ENCODE results near the gene SLC24A3. TPM values are rescaled to one million over a fixed set of nuclear protein-coding genes. Genes with fewer than 3 reads are reported as not detected.

Gene SLC24A3
- total and polyA plus RNA-seq, 4 experiments from 2014 or later, result not detected

- intact Hi-C loops (cut with micrococcal nuclease), result no loop called here
- no peak overlapping the region for H3K4me3 ChIP-seq (ENCODE audit: low read length in 2 of 2)
- H3K4me1 ChIP-seq (ENCODE audit: insufficient read depth, low read length), result no peaks in the 10 kb centered on the region
- no peak for DNase-seq
- no peaks in the 10 kb centered on the region for H3K4me1 Mint-ChIP-seq
- ChIA-PET CTCF (ENCODE audit: partially characterized antibody) (no interaction called here), POLR2A (ENCODE audit: partially characterized antibody) (no interaction called here)
- no peak overlapping the region for H3K27ac ChIP-seq (ENCODE audit: low read depth, low read length)
- H3K36me3 ChIP-seq (ENCODE audit: insufficient read depth, low read length), result no peaks in the 10 kb centered on the region
- H3K9me3 Mint-ChIP-seq, result peaks cover 0 to 4% (median 0%) of the 10 kb centered on the region in 8 donors
- H3K4me3 Mint-ChIP-seq, result no peak overlapping the region
- peak overlapping the region in 1 of 7 donors; percentile 10 for H3K27ac Mint-ChIP-seq
- H3K27me3 ChIP-seq (ENCODE audit: insufficient read depth, low read length), result no peaks in the 10 kb centered on the region
- no peaks in the 10 kb centered on the region for H3K36me3 Mint-ChIP-seq
- H3K9me3 ChIP-seq (ENCODE audit: control insufficient read depth in 1 of 2, low read length in 2 of 2), result no peaks in the 10 kb centered on the region
- H3K27me3 Mint-ChIP-seq, result peaks cover 2% of the 10 kb centered on the region in 2 donors
Measured at GRCh38 chr20:19520261-19520660, 307.8 kb downstream of the SLC24A3 start.

GRCh38 chr20:19522071-19522801 is 309.8 kb downstream of the SLC24A3 start:
- intact Hi-C loops (cut with micrococcal nuclease), result no loop called here
- ChIA-PET POLR2A (ENCODE audit: partially characterized antibody) (no interaction called here), CTCF (ENCODE audit: partially characterized antibody) (no interaction called here)
- Histone ChIP-seq H3K9me3 (ENCODE audit: control insufficient read depth in 1 of 2, low read length in 2 of 2) (no peaks in the 10 kb centered on the region), H3K4me1 (ENCODE audit: insufficient read depth, low read length) (no peaks in the 10 kb centered on the region), H3K36me3 (ENCODE audit: insufficient read depth, low read length) (no peaks in the 10 kb centered on the region), H3K27me3 (ENCODE audit: insufficient read depth, low read length) (no peaks in the 10 kb centered on the region), H3K4me3 (ENCODE audit: low read length in 2 of 2) (no peak overlapping the region), H3K27ac (ENCODE audit: low read depth, low read length) (no peak overlapping the region)
- Mint-ChIP-seq H3K36me3 (no peaks in the 10 kb centered on the region), H3K4me3 (no peak overlapping the region), H3K27ac (no peak overlapping the region), H3K27me3 (peaks cover 0 to 2% of the 10 kb centered on the region in 2 donors), H3K9me3 (peaks cover 0 to 6% (median 0%) of the 10 kb centered on the region in 8 donors), H3K4me1 (no peaks in the 10 kb centered on the region)
- DNase-seq, result no peak

DNA sequence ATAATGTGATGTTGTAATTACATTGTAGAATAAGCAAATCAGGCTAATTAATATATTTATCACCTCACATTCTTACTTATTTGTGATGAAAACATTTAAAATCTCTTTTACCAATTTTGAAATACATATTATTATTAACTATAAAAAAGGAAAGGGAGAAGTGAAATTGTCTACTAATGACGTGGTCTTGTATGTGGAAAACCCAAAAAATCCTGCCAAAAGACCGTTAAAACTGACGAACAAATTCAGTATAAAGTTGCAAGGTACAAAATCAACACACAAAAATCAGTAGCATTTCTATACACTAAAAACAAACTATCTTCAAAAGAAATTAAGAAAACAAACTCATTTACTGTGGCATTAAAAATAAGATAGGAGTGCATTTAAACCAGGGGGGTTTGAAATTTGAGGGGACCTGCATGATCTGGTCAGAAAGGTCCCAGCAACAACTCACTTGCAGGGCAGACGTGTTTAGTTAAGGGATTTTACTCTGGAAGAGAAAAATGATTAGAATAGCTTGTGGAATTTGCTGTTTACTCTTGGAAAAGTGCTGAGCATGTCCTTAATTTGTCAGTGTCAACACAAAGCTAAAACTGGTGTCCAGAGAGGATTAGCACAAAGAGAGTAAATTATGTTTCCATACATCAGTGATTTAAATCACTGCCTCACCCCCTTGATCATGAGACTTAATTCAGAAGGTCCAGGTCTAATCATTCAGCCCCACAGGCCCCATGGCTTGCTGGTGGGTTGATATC is 310.6 kb downstream of the SLC24A3 start:
- H3K4me3 ChIP-seq (ENCODE audit: low read length in 2 of 2), result no peak overlapping the region
- Mint-ChIP-seq H3K27me3 (peaks cover 0 to 2% of the 10 kb centered on the region in 2 donors), H3K4me3 (no peak overlapping the region), H3K27ac (no peak overlapping the region), H3K9me3 (peaks cover 0 to 6% (median 0%) of the 10 kb centered on the region in 8 donors), H3K4me1 (no peaks in the 10 kb centered on the region), H3K36me3 (no peaks in the 10 kb centered on the region)
- H3K4me1 ChIP-seq (ENCODE audit: insufficient read depth, low read length), result no peaks in the 10 kb centered on the region
- POLR2A ChIA-PET (ENCODE audit: partially characterized antibody), result no interaction called here
- DNase-seq, result no peak
- H3K9me3 ChIP-seq (ENCODE audit: control insufficient read depth in 1 of 2, low read length in 2 of 2), result no peaks in the 10 kb centered on the region
- no peaks in the 10 kb centered on the region for H3K36me3 ChIP-seq (ENCODE audit: insufficient read depth, low read length)
- no peak overlapping the region for H3K27ac ChIP-seq (ENCODE audit: low read depth, low read length)
- H3K27me3 ChIP-seq (ENCODE audit: insufficient read depth, low read length), result no peaks in the 10 kb centered on the region
- intact Hi-C loops (cut with micrococcal nuclease), result no loop called here
- CTCF ChIA-PET (ENCODE audit: partially characterized antibody), result no interaction called here

DNA sequence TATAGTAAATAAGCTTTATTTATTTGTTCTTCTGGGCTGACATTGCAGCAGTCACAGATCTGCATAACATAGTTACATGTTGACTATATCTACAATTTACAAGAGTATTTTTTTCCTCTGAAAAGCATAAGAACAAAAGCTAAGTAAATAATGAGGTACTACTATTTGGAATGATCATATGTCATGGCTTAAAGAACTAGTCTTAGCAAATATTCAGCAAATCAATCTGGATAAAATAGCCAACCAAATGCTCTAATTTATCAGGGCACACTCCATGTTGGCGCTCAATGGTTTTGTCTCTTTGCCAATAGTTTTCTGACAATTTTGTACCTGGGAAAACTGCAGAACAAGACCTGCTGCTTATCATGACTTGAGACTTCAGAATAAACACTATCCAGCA is 312.2 kb downstream of the SLC24A3 start:
- intact Hi-C loops (cut with micrococcal nuclease), result no loop called here
- DNase-seq, result no peak

GRCh38 chr20:19527509-19527908 is 315.1 kb downstream of the SLC24A3 start:
- Histone ChIP-seq H3K4me3 (ENCODE audit: low read length in 2 of 2) (no peak overlapping the region), H3K27me3 (ENCODE audit: insufficient read depth, low read length) (no peaks in the 10 kb centered on the region), H3K4me1 (ENCODE audit: insufficient read depth, low read length) (no peaks in the 10 kb centered on the region), H3K9me3 (ENCODE audit: control insufficient read depth in 1 of 2, low read length in 2 of 2) (no peaks in the 10 kb centered on the region), H3K36me3 (ENCODE audit: insufficient read depth, low read length) (no peaks in the 10 kb centered on the region), H3K27ac (ENCODE audit: low read depth, low read length) (no peak overlapping the region)
- intact Hi-C loops (cut with micrococcal nuclease), result no loop called here
- no peak for DNase-seq
- Mint-ChIP-seq H3K9me3 (peaks cover 0 to 6% (median 0%) of the 10 kb centered on the region in 8 donors), H3K36me3 (no peaks in the 10 kb centered on the region), H3K27me3 (no peaks in the 10 kb centered on the region), H3K4me3 (no peak overlapping the region), H3K4me1 (no peaks in the 10 kb centered on the region), H3K27ac (no peak overlapping the region)
- CTCF ChIA-PET (ENCODE audit: partially characterized antibody), result no interaction called here
- POLR2A ChIA-PET (ENCODE audit: partially characterized antibody), result no interaction called here

More for the DNA sequence above, 312.2 kb downstream of the SLC24A3 start:
- Histone ChIP-seq H3K9me3 (ENCODE audit: control insufficient read depth in 1 of 2, low read length in 2 of 2) (no peaks in the 10 kb centered on the region), H3K36me3 (ENCODE audit: insufficient read depth, low read length) (no peaks in the 10 kb centered on the region), H3K27ac (ENCODE audit: low read depth, low read length) (no peak overlapping the region), H3K4me3 (ENCODE audit: low read length in 2 of 2) (no peak overlapping the region), H3K27me3 (ENCODE audit: insufficient read depth, low read length) (no peaks in the 10 kb centered on the region), H3K4me1 (ENCODE audit: insufficient read depth, low read length) (no peaks in the 10 kb centered on the region)
- Mint-ChIP-seq H3K4me3 (no peak overlapping the region), H3K36me3 (no peaks in the 10 kb centered on the region), H3K9me3 (peaks cover 0 to 6% (median 0%) of the 10 kb centered on the region in 8 donors), H3K27ac (no peak overlapping the region), H3K4me1 (no peaks in the 10 kb centered on the region), H3K27me3 (no peaks in the 10 kb centered on the region)
- ChIA-PET POLR2A (ENCODE audit: partially characterized antibody) (no interaction called here), CTCF (ENCODE audit: partially characterized antibody) (no interaction called here)

DNA sequence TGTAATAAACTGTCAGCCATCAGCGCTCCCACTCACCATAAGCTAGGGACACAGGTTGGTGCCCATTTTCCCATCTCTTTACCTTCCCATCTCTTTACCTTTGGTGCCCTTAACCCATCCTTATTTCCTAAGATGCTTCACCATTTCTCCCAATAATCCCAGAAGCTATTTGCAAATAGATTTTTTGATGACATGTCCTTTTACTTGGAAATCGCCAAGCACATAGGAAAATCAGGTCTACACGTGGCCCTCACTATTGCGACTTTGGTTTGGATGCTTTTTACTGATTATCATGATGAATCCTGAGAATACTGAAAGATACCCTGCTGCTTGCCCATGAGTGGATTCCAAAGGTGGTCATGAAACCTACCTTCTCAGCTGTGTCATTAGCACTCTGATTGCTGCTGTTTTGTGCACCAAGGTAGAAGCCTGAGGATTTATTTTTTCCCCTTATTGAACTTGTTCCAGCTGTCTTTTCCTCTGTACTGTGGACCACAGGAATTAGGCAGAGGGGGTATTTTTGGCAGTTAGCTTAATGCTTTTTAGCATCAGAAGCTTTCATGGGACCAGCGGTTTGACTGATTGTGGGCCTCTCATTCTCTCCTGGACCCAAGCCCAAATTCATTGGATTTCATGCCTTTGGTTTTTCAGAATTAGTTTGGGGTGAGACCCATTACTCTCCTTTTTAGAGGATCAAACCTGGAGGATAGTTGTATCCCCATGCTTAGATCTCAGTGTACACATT is 316.0 kb downstream of the SLC24A3 start:
- intact Hi-C loops (cut with micrococcal nuclease), result no loop called here
- no peaks in the 10 kb centered on the region for H3K9me3 ChIP-seq (ENCODE audit: control insufficient read depth in 1 of 2, low read length in 2 of 2)
- H3K4me3 Mint-ChIP-seq, result no peak overlapping the region
- no peaks in the 10 kb centered on the region for H3K27me3 ChIP-seq (ENCODE audit: insufficient read depth, low read length)
- no peaks in the 10 kb centered on the region for H3K36me3 ChIP-seq (ENCODE audit: insufficient read depth, low read length)
- CTCF ChIA-PET (ENCODE audit: partially characterized antibody), result no interaction called here
- DNase-seq, result no peak
- no peak overlapping the region for H3K4me3 ChIP-seq (ENCODE audit: low read length in 2 of 2)
- no peaks in the 10 kb centered on the region for H3K36me3 Mint-ChIP-seq
- peaks cover 0 to 4% (median 0%) of the 10 kb centered on the region in 8 donors for H3K9me3 Mint-ChIP-seq
- H3K27ac ChIP-seq (ENCODE audit: low read depth, low read length), result no peak overlapping the region
- no peaks in the 10 kb centered on the region for H3K4me1 ChIP-seq (ENCODE audit: insufficient read depth, low read length)
- no peak overlapping the region for H3K27ac Mint-ChIP-seq
- no peaks in the 10 kb centered on the region for H3K27me3 Mint-ChIP-seq
- POLR2A ChIA-PET (ENCODE audit: partially characterized antibody), result no interaction called here
- H3K4me1 Mint-ChIP-seq, result no peaks in the 10 kb centered on the region

DNA sequence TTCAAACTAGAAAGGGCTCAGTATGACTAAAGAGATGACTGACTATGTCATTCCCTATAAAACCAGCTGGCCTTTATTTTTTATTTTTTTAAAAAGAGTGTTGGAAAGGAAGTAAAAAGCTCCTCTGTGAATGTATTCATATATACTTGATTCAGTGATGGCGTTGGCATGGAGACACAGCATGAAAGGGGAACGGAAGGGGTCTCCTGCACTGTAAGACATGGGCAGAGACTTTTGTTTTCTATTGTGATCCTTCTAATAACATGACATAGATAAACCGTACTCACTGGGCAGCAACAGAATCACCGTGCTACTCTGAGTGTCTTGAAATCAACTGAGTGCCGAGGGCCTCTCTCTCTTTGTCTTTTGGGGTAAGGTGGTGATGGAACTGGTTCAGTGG is 317.6 kb downstream of the SLC24A3 start:
- H3K4me1 Mint-ChIP-seq, result no peaks in the 10 kb centered on the region
- H3K9me3 ChIP-seq (ENCODE audit: control insufficient read depth in 1 of 2, low read length in 2 of 2), result no peaks in the 10 kb centered on the region
- no peaks in the 10 kb centered on the region for H3K36me3 Mint-ChIP-seq
- H3K27me3 ChIP-seq (ENCODE audit: insufficient read depth, low read length), result no peaks in the 10 kb centered on the region
- H3K4me1 ChIP-seq (ENCODE audit: insufficient read depth, low read length), result no peaks in the 10 kb centered on the region
- H3K27ac Mint-ChIP-seq, result no peak overlapping the region
- CTCF ChIA-PET (ENCODE audit: partially characterized antibody), result no interaction called here
- no peaks in the 10 kb centered on the region for H3K27me3 Mint-ChIP-seq
- H3K9me3 Mint-ChIP-seq, result peaks cover 0 to 3% (median under 1%) of the 10 kb centered on the region in 8 donors
- intact Hi-C loops (cut with micrococcal nuclease), result no loop called here
- no peak overlapping the region for H3K4me3 Mint-ChIP-seq
- H3K36me3 ChIP-seq (ENCODE audit: insufficient read depth, low read length), result no peaks in the 10 kb centered on the region
- H3K4me3 ChIP-seq (ENCODE audit: low read length in 2 of 2), result no peak overlapping the region
- no peak overlapping the region for H3K27ac ChIP-seq (ENCODE audit: low read depth, low read length)
- POLR2A ChIA-PET (ENCODE audit: partially characterized antibody), result no interaction called here
- no peak for DNase-seq

Measured in CD4-positive, alpha-beta memory T cell (primary cell).